GM19468 (cell line): ENCODE data around the gene CD300E.
"Not testable (repeated sequence)": the region's sequence is repeated elsewhere in the genome, so short reads cannot be mapped to it uniquely, and the experiment has no call there.

Experiments used
- ATAC-seq: cut with Tn5 transposase; IDR thresholded peaks from one replicate; pipeline ENCODE4 v1.9.1; 2021; ENCODE audit warnings: mild to moderate bottlenecking, moderate library complexity, moderate number of reproducible peaks; ENCODE audit not compliant: unreplicated experiment; ENCODE audit errors: extremely low read depth

Gene CD300E

DNA sequence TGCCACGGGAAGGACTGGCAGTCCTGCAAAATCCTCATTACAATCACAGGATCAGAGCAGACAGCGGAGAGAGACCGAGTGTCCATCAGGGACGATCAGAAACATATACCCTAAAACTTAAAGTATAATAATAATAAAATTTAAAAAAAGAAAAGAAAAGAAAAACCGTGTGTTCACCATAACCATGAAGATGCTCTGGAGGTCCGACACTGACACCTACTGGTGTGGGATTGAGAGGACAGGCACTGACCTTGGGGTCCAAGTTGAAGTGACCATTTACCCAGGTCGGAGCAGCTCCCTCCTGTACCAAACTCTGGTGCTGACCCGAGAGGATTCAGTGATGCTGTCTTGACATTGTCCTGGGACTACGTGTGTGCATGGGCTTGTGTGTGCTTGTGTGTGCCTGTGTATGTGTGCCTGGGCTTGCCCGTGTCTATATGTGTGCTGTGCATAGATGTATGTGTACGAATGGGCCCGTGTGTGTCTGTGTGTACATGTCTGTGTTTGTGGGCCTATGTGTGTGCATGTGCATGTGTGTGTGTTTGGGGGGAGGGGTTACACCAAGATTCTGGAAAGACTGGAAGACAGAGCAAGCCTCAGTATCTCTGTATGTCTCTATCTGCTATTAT is 21.5 kb downstream of the CD300E start:
- no peak for ATAC-seq

DNA sequence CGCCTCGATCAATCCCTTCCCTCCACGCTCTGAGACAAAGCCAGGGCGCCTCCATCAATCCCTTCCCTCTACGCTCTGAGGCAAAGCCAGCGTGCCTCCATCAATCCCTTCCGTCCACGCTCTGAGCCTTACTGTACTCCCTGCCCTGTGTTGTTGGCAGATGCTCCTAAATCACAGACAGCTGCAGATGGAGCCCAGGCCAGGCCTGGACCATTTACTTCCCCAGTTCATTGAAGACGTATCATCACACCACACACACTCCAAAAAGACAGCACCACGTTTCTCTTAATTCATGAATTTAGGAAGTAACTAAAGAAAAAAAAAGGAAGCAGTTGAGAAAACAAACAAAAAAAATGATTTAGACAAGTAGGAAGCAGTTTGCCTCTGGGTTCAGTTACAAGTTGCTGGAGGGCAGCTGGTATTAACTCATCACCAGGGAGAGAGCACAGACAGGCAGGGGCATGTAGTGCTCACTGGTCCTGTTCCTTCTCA is 24.0 kb downstream of the CD300E start:
- no peak for ATAC-seq

DNA sequence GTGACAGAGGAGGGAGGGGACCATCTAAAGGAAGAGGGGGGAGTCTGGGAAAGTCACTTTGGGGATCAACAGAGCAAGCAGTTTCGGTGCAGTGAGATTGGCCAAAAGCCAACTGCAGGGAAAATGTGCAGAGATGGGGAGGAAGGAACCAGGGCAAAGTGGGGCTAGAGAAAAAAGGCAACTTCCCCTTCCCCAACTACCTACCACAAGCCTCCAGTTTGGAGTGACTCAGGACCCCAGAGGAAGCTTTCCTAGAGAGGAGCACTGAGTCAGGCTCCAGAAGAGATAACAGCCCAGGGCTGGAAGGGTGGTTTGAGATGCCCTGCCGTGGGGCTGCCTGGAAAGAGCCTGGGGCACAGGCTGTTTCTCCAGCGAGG is 24.5 kb downstream of the CD300E start:
- no peak for ATAC-seq

DNA sequence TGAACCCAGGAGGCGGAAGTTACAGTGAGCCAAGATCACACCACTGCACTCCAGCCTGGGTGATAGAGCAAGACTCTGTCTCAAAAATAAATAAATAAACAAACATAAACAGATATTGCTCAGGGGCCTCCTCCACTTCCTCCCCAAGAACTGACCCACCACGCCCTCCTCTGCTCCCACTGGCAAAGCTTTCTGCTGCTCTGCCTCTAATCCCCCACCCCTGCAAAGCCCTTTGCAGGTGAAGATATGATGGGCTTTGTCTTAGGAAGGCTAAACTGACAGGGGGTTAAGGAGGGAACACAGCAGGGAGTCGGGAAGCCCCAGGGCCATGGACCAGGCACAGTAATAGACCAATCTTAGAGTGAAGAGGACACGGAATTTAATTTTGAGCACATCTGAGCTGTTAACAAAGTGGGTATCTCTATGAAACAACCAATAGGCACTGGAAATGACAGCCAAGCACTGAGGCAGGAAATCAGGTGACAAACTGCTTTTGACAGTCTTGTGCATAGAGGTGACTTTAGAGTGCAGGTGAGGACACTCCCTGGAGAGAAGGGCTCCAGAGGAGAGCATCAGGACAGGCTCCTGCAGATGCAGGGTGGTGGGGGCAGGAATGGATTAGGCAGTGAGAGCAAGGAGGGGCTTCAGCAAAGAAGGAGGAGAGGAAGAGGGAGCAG is 25.1 kb downstream of the CD300E start:
- no peak for ATAC-seq

DNA sequence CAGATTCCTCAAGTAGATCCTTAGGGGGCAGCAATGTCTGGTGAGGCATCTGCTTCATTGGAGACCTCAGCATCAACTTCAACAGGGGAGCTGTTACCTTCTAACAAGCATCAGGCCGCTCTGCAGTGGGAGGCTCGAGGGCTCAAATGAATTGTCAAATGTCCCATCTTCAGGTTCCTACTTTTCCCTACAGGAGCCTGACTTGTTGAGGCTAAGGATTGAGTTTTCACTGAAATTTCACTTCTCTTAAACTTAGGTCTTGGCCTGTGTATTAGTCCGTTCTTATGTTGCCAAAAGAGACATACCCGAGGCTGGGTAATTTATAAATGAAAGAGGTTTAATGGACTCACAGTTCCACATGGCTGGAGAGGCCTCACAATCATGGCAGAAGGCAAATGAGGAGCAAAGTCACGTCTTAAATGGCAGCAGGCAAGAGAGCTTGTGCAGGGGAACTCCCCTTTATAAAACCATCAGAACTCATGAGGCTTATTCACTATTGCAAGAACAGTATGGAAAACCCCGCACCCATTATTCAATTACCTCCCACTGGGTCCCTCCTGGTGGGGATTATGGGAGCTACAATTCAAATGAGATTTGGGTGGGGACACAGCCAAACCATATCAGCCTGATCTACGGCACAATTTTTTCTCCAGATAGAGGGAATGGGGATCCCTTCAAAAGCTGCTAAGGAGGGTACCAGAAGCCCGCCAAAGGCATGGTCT is 26.3 kb downstream of the CD300E start:
- ATAC-seq, result no peak

DNA sequence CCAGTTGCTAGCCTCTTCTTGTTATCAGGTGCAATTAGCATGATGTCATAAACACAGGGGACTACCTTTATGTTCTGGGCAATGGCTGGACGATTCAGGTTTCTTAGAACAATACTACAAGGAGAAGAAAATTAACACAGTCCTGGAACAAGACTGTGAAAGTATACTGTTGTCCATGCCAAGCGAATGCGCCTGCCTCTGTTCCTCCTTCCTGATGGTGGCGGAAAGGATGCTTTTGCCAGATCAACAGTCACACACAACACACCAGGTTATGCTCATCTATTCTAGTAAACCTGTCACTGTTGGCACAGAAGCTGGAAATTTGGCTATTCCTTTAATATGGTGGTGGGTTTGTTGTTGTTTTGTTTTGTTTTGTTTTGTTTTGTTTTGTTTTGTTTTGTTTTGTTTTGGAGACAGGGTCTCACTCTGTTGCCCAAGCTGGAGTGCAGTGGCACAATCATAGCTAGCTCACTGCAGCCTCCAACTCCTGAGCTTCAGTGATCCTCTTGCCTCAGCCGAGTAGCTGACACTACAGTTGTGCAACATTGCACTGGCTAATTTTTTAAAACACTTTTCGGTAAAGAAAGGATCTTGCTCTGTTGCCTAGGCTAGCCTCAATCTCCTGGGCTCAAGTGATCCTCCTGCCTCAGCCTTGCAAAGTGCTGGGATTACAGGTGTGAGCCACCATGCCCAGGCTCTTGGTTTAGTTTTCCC is 28.3 kb downstream of the CD300E start:
- ATAC-seq, result no peak

DNA sequence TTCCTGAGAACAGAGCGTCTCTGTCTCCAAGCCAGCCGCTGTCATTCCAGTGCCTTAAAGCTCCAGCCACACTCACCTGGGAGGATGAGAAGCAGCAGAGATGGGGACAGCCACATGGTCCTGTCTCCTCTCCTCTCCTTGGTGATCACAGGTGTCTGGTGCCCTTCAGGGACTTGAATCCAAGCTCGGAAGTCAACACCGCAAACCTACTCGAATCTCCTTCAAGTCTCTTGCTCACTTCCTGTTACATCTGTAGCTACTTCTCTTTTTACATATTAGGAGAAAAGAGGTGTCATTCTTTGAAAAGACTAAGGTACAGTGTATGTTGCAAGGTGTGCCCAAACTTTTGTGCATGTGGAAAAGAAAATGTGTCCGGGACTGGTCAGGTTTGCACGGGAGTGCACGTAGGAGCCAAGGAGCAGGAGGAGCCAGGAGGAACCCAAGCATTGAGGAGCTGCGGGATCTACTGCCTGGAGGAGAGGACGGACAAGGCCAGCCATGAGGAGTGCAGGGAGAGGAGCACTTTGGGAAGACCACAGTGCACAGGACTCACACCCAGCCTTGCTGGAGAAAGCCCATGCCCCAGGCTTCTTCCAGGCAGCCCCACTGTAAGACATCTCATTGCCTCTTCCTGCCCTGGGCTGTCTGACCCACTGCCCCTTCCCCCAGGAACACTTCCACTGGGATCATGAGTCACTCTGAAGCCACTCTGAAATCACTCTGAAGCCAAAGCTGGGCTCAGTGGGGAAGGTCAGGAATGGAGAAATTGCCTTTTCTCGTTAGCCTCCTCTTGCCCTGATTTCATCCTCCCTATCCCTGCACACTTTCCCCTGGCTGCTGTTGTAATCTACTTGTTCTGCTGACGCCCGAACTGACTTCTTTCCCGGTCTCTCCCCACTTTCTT is 31.2 kb downstream of the CD300E start, which contains the start of gene CD300LD:
Gene CD300LD (minus strand): TSS at position 197 of the 904 bp plus-strand sequence. CDS start 81 bp downstream, at position 116.
- no peak for ATAC-seq

DNA sequence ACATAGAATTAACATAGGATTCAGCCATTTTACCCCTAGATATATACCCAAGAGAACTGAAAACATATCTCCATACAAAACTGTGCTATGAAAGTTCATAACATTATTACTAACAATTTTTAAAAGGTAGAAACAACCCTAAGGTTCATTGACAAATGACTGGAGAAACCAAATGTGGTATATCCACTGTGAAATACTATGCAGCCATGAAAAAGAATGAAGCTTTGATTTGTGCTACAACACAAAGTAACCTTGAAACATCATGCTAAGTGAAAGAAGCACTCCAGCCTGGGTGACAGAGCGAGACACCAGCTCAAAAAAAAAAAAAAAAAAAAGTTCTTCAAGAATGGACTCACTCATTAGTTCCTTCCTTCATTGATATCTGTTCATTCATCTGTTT is 32.0 kb downstream of the CD300E start:
- no peak for ATAC-seq

DNA sequence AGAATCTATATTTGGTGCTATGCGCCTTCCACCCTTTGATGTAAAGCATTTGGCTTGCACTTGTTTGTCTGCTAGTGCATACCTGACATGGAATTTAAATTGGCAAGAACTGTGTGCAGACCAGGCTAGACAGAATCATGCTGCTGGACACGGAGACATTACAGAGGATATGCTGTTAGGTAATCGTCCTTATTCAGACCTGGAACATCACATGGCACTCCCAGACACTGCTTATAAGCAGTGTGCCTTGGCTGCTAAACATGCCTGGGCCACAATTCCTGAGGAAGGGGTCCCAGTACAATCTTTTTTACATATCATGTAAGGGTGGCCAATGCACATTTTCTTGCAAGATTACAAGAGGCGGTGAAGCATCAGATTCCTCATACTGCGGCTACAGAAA is 37.8 kb downstream of the CD300E start:
- ATAC-seq, result no peak

DNA sequence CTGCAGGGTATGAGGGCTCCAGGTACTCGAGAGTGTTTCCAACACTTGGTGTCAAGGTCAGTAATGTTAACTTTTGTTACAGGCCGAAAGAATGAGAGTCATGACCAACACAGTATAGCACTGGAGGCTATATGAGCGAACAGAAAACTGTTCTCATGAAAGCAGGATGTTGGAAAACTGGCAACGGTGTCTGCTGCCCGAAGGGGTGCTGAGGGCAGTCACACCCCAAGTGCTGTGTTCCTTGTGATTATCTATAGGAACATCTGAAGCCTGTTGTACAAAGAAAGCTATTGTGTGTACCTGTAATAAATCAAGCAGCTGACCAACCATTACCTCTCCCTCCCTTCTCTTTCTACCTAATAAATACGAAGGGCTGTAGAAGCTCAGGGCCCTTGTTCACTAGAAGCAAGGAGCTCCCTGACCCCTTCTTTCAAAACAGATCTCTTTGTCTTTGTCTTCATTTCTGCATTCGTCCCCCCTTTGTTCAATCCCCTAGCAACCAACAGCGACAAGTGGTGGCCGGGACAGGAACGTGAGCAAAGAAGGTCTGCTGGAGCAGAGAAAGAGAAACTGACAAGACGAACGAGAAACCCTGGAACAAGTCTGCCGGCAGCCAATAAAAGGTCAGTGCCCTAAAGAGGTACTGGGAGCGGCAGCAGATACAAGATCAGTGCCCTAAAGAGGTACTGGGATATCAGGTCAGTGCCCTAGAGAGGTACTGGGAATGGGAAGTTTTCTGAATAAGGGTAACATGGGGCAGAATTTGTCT is 39.1 kb downstream of the CD300E start:
- no peak for ATAC-seq

DNA sequence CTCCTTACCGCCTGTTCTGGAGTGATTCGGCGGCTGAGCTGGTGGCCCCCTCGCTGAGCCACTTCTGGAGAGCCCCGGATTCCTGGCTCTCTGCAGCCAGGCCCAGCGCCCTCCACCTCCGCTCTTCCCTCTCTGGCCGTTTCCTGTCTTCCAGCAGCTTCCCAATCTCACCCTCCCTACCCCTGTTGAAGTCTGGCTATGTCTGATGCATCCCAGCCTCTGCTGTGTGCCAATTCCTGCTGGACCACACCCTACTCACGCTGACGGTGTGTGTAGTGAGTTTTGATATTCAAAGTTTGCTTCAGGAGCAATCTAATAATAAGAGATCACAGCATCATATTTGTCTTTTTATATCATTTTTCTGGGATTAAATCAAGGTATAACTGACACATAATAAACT is 40.9 kb downstream of the CD300E start:
- no peak for ATAC-seq

DNA sequence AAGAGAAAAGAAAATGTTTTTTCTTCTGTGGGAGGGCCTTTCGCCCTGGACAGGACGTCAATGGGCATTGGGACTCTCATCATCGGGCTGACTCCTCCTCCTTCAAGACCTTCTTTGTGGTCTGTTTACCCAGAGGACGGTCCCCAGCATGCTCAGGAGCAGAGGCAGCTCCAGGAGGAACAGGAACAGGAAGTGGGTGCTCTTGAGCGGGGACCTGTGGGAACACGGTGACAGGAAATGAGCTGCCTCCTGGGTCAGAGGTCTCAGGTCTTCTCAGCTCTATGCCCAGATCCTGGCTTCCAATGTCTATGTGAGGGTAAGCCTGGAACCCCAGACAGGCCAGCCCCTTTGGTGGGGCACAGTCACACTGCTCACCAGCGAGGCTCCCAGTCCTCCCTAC is 43.6 kb downstream of the CD300E start:
- ATAC-seq, result no peak

DNA sequence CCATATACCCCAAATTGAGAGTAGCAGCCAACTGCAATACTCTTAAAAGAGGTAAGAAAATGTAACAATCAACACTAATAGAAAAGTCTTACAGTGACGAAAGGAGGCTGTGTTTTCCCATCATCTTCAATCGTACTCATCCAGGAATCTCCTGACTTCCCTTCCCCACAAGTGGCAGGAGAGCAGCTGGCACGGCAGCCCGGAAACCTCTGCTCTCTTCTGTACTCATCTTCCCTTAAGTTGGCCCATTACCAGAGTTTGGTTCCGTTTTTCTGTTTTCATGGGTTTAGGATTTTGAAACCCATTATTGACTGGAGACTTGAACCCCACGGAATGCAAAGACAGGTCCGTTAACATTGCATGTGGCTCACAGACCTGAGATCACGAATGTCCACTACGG is 44.6 kb downstream of the CD300E start:
- no peak for ATAC-seq

DNA sequence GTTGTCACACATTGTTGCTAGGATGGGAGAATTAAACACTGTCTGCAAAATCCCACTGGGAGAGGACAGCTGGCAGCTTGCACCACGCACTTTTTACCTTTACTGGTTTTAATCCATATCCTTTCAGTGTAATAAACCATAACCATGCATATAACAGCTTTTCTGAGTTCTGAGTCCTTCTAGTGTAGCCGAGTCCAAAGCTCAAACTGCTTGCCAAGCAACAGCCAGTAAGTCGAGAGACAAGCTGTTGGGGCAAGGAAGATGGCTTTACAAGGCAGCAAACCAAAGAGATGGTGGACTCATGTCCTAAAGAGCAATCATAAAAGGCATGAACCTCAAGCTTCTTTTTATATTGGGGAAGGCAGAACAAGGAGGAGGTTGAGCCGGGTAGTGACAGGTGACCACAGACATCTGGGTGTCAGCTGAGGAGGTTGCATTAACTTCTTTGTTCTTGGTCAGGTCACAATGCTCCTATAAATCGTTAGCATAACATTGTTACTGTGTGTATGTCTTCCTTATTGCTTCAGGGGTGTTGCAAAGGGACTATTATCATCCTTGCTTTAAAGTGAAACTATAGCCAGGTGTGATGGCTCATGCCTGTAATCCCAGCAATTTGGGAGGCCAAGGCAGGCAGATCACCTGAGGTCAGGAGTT is 48.9 kb downstream of the CD300E start:
- no peak for ATAC-seq

DNA sequence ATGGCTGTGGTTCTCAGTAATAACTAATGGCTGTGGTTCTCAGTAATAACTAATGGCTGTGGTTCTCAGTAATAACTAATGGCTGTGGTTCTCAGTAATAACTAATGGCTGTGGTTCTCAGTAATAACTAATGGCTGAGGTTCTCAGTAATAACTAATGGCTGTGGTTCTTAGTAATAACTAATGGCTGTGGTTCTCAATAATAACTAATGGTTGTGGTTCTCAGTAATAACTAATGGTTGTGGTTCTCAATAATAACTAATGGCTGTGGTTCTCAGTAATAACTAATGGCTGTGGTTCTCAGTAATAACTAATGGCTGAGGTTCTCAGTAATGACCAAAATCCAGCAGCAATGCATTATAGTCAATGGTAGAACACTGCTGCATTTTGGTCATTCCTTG is 49.9 kb downstream of the CD300E start:
- ATAC-seq, result not testable (repeated sequence)

DNA sequence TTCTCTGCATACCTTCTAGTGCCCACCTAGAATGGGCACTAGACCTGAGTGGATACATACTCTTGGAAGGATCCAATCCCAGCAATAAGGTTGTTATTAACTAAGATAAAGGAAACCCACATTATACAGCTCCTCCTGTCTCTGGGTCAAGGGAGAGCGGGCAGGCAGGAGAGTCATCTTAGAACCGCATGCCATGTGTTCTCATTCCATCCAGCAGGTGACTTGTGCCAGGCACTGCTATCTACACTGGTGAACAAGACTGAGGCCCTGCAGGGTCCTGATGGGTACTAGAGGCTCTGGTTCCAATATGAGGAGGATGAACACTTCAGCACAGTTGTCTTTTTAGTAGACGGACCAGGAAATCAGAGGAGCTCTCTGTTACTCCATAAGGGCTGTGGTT is 50.4 kb downstream of the CD300E start:
- no peak for ATAC-seq

DNA sequence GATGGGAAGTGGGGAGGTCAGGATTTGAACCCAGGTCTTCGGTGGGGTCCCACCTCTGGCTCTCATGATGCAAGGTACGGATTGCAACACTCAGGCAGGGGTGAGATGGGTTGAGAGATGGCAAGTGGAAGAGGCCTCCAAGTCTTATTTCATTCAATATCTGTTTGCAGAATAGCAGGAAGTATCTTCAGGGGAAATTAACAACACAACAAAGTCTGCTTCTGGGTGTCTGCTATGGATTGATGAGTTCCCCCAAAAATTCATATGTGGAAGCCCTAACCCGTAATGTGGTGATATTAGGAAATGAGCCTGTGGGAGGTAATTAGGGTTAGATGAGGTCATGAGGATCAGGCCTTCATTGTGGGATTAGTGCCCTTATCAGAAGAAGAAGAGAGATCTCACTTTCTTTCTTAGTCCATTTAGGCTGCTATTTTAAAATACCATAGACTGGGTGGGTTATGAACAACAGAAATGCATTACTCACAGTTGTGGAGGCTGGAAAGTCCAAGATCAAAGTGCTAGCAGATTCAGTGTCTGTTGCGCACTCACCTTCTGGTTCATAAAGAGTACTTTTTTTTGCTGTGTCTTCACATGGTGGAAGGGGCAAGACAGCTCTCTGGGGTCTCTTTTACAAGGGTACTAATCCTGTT is 51.8 kb downstream of the CD300E start:
- ATAC-seq, result no peak
